Endometrial microvascular endothelial cells (primary cell): ENCODE data around the gene PMVK. TPM values are rescaled to one million over a fixed set of nuclear protein-coding genes. Genes with fewer than 3 reads are reported as not detected.

Experiments
- in situ Hi-C: cut with HindIII; loops from 2 replicates; pipeline ENCODE4 v1.10.0; 2017; ENCODE audit warnings: low sequenced_read_pairs, low pct_unique_long_range_greater_than_20kb; ENCODE audit errors: inconsistent ontology term
- total RNA-seq: library from RNA; depleted of rRNA; stranded (reverse); fragments of >200 nt; gene quantifications from one replicate; pipeline ENCODE4 v1.2.3, GENCODE V29; 2015; ENCODE audit errors: inconsistent ontology term

Gene PMVK
- total RNA-seq, 1 donor from 2014 or later = 16.1 TPM

- in situ Hi-C loops = no loop called here
These were observed 45.1 kb downstream of the PMVK start for GRCh38 chr1:154891452-154891851.

DNA sequence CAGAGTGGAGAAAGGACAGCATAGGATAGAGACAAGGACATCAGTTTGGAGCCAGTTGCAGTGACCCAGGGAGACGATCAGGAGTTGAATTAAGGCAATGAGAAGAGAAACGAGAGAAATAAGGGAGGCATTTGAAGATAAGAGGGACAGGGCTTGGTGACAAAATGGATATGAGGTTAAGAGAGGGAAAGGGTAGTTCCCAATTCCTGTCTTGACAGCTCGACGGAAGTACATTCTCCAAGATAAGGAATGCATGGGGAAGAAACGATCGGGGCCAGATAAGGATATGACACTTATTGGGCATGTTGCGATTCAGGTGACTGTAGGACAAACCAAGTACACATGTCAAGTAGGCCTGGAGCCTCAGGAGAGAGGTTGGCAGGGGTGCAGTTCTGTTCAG, 47.8 kb downstream of the PMVK start:
- in situ Hi-C loops = no loop called here

DNA sequence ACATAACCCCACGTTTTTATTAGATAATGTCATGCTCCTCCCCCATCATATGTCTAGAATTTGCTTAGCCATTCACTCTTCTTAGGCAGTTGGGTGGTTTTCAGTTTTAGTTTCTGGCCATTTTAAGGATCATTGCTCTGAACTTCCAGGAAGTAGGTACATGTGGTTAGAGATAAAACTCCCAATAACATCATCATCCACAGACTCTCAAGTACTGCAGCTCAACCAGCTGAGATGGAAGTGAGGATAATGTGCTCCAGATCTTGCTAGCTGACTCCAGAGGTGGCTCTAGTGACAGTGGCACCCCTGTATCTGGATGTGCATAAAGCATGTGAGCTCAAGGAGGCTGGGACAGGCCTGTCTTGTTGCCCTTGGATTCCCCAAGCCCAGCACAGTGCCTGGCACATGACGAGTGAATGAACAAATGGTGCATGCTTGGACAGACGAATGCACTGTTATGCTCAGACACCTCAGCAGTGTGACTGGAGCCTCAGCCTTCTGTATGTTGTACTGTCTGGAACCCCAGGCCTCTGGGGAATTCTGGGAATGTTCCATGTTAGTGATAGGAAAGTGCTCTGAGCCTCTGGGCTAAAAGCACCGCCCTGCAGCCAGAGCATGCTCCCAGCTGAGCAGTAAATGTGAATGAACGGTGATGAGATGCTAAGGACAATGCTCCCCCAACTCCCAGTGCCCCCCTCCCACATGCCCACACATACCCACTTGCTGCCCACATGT, 50.1 kb downstream of the PMVK start:
- in situ Hi-C loops = no loop called here

DNA sequence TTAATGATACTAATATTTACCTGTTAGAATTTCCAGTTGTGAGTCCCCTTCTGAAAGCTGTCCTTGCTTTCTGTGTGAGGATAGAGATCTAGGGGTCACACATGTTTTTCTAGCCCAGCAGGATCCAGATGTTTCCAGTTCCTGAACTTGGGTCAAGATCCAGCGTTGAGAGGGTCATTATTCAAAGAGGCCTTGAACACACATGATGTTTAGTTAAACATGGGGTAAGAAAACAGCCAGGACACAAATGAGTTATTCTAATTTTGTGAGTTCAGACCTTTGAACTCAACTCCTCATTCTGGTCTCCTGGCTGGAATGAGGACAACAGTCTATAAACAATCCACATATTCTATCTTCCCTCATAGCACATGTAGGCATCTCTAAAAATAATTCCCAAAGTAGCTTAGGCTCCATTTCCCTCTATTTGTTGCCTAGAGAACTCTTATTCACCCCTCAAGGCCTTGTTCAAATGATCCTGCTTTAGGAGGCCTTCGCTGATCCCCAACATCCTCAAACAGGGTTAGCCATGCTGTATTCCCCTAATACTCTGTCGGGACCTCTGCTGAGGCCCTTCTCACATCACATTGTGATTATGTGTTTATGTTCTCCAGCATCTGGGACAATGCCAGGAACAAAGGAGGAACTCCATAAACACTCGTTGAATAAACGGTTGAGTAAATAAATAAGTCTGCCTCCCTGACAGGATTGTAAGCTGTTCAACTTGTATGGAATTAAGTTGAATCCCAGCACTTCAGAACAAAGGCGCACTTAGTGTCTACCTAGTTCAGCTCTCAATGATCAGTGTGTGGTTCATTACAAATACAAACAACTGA, 51.4 kb downstream of the PMVK start:
- in situ Hi-C loops = no loop called here

DNA sequence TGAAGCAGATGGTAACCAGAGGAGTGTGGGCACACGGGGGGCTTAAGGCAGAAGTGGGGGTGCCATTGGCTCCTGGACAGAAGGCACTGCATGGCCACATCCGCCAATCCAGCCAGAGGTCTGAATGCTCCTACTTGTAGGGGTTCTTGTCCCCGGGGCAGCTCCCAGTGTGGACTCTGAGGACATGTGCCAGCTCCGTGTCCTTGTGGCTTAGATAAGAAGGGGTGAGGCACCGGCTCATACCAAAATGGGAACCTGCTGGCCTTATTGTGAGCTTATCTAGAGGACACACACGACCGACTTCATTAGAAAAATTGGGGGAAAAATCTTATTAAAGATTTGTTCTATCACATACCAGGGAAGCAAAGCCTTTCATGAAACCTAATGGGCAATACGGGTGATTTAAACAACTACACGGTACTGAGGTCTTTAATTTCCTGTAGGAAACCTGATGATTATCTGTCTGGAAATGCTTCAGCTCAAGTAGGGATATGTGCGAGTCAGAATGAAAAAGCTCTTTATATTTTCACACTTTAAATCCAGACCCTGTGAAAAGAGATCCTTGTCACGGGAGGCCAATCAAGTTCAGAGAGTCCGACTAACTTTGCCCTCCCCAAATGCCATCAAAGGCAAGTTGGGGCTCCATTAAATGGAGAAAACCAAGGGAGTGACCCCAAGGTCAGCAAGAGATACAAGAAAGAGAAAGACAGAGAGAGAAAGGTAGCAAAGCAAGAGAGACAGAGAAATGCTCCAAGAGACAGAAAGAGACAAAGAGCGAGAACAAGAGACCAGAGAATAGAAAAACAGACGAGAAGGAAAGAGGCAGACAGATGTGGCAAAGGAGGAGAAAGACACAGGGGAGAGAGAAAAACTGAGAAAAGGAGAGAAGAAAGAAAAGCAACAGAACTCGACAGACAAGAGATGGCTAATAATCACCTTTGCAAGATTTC, 52.3 kb downstream of the PMVK start:
- in situ Hi-C loops = no loop called here

DNA sequence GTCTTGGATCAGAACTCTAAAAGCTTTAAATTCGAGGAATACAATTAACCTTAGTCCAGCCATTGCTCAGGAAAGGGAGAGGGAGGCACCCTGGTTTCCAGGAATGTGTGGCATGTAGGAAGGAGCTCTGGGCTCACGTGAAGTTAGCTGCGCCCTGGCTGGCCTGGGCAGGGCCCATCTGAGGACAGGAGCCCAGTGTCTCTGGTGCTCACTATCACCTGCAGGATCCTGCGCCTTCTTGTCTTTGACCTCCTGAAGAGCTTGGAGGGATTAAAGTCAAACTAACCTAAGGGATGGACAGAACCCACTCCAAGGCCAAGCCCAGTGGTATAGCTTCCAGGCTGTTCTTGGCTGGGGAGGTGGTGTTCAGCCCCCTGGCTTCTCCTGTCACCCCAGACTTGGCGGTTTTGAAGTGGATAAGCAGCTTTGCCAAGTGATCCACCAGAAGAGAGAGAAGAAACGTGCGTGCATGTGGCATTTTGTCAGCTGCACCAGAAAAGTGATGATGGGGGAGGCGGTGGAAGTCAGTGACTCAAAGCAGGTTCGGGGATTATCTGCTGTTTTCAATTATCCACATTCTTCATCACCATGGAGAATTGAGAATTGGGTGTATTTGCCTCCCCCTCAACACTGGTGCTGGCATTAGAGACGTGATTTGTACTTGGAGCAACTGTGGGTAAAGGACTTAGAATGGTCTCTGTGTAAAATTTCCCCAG, 54.5 kb downstream of the PMVK start:
- in situ Hi-C loops = no loop called here

DNA sequence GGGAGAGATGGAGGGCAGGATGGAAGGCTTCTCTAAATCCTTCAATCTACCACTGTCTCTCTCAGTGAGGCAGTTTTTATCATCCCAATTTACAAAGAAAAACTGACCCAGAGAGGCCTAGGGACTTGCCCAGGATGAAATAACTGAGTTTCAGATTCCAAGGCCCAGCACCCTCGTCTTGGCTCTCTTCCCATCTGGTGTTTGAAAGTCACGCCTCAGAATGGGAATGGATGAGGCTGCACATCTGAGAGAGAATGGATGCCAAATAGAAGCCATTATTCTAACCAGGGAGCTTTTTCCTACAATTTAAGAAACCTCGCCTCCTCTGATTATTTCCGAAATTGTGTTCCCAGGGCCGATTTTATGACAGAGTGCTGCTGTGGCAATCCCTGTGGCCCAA, 55.8 kb downstream of the PMVK start:
- in situ Hi-C loops = no loop called here

GRCh38 chr1:154879038-154879421, 57.5 kb downstream of the PMVK start:
- in situ Hi-C loops = no loop called here

GRCh38 chr1:154878371-154879037, 58.0 kb downstream of the PMVK start:
- in situ Hi-C loops = no loop called here

- in situ Hi-C loops = no loop called here
These were observed 59.0 kb downstream of the PMVK start for GRCh38 chr1:154877370-154877974.

- in situ Hi-C loops = no loop called here
These were observed 59.6 kb downstream of the PMVK start for GRCh38 chr1:154876842-154877369.

Other genes with a start within 250 kb of the PMVK start
- gene KCNN3, start 66.4 kb downstream of the PMVK start, total RNA-seq = 0.28 TPM
- gene PBXIP1, start 19.4 kb upstream of the PMVK start, total RNA-seq = 34.9 TPM
- 14.5 TPM for gene PYGO2, start 25.1 kb upstream of the PMVK start, total RNA-seq
- gene SHC1, start 34.0 kb upstream of the PMVK start, total RNA-seq = 406 TPM
- 125 TPM for gene CKS1B, start 38.0 kb upstream of the PMVK start, total RNA-seq
- 47.9 TPM for gene FLAD1, start 46.6 kb upstream of the PMVK start, total RNA-seq
- gene LENEP, start 56.9 kb upstream of the PMVK start, total RNA-seq = not detected
- gene ZBTB7B, start 66.1 kb upstream of the PMVK start, total RNA-seq = 15.3 TPM
- gene DCST2, start 97.1 kb upstream of the PMVK start, total RNA-seq = 0.28 TPM
- not detected for gene DCST1, start 97.1 kb upstream of the PMVK start, total RNA-seq
- 337 TPM for gene ADAM15, start 114.6 kb upstream of the PMVK start, total RNA-seq
- gene EFNA4, start 127.0 kb upstream of the PMVK start, total RNA-seq = 15.8 TPM
- gene EFNA3, start 142.1 kb upstream of the PMVK start, total RNA-seq = 2.0 TPM
- 8.7 TPM for gene EFNA1, start 191.2 kb upstream of the PMVK start, total RNA-seq
- gene SLC50A1, start 199.1 kb upstream of the PMVK start, total RNA-seq = 47.1 TPM
- gene DPM3, start 203.8 kb upstream of the PMVK start, total RNA-seq = 173 TPM
- gene KRTCAP2, start 236.6 kb upstream of the PMVK start, total RNA-seq = 191 TPM
- 2.4 TPM for gene TRIM46, start 237.1 kb upstream of the PMVK start, total RNA-seq